ENCODE results near the gene TTLL3. TPM values are rescaled to one million over a fixed set of nuclear protein-coding genes. Genes with fewer than 3 reads are reported as not detected.

TTLL3 gene
- total and polyA plus RNA-seq, 2 of the 8 experiments (the other 6 are each of a cell fraction or from before 2014, with no cell fraction given) = 5.9 to 8.9 TPM

DNA sequence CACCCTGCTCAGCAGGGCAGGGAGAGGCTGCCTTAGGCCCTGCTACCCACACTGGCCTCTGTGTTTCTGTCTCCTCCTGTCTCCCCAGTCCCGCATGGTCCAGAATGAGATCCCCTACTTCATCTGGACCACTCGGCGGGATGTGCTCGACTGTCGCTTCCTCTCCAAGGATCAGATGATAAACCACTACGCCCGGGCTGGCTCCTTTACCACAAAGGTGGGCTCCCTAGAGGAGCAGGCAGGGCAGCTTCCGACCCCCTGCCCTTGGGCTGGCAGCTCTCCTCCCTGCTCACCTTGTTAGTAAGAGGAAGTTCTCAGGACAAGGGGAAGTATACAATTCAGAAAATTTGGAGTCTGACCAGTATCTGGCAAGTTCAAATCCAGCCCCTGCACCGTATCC is 5.9 kb downstream of the TTLL3 start:
- Histone ChIP-seq H2BK15ac (ENCODE audit: low read length) (no peak overlapping the region), H3K14ac (ENCODE audit: insufficient read length) (no peak overlapping the region), H3K18ac (ENCODE audit: extremely low read depth, low read length) (no peak overlapping the region), H3K79me2 (ENCODE audit: control insufficient read depth in 1 of 2, insufficient read depth in 2 of 2, low read length in 2 of 2) (no peaks in the 10 kb centered on the region), H2BK120ac (replicated peaks; ENCODE audit: low read depth, low read length) (no peak overlapping the region), H3K4me3 (ENCODE audit: extremely low read depth in 1 of 4, insufficient read depth in 2 of 4, low read depth in 3 of 4, low read length in 4 of 4) (no peak overlapping the region), H2AFZ (ENCODE audit: low read length) (no peak overlapping the region), H3K23ac (ENCODE audit: insufficient read length) (no peak overlapping the region), H3K23me2 (ENCODE audit: low read depth, low read length) (no peaks in the 10 kb centered on the region; the same call in 1 of the 2 replicates), H2BK5ac (ENCODE audit: low read depth, low read length) (no peak overlapping the region), H4K20me1 (replicated peaks in 1 of 2; ENCODE audit: control insufficient read depth in 1 of 2, insufficient read depth in 2 of 2, low read length in 2 of 2) (no peaks in the 10 kb centered on the region), H4K91ac (replicated peaks; ENCODE audit: insufficient read length, low read length) (no peak overlapping the region), H3K4me2 (ENCODE audit: insufficient read depth in 1 of 2, low read depth in 2 of 2, low read length in 2 of 2) (no peak overlapping the region), H3K9ac (replicated peaks in 1 of 4; ENCODE audit: extremely low read depth in 1 of 4, low read depth in 3 of 4, low read length in 3 of 4) (no peak overlapping the region), H2BK12ac (ENCODE audit: low read depth, low read length) (no peak overlapping the region), H2AK5ac (ENCODE audit: low read depth, low read length) (0 out of 2 replicates have a peak overlapping the region, but pooled peaks have one; percentile 13), H3K79me1 (ENCODE audit: low read depth, low read length) (no peaks in the 10 kb centered on the region), H3K36me3 (ENCODE audit: control insufficient read depth in 2 of 4, insufficient read depth in 4 of 4, low read length in 3 of 4) (no peaks in the 10 kb centered on the region), H3K4ac (replicated peaks; ENCODE audit: insufficient read length, low read depth, low read length) (no peak overlapping the region), H4K8ac (ENCODE audit: extremely low read depth, insufficient read depth, low read length) (no peak overlapping the region), H3K27ac (ENCODE audit: low read depth, low read length) (no peak overlapping the region), H2BK20ac (ENCODE audit: low read length) (no peak overlapping the region), H3K9me3 (ENCODE audit: insufficient read depth in 2 of 2, low read depth in 1 of 2, low read length in 1 of 2) (no peaks in the 10 kb centered on the region), H3K27me3 (replicated peaks in 1 of 4; ENCODE audit: control insufficient read depth in 3 of 4, extremely low read depth in 1 of 4, insufficient read depth in 3 of 4, low read length in 3 of 4) (peaks cover 0 to 5% (median 5%) of the 10 kb centered on the region in 4 experiments; a peak in 4 of 7 replicates), H3K56ac (replicated peaks; ENCODE audit: insufficient read length, low read depth, low read length) (no peak overlapping the region), H4K5ac (ENCODE audit: insufficient read length, low read depth, low read length) (no peak overlapping the region), H3K4me1 (replicated peaks in 1 of 4; ENCODE audit: control insufficient read depth in 3 of 4, insufficient read depth in 4 of 4, low read length in 3 of 4) (no peaks in the 10 kb centered on the region)
- TF ChIP-seq NRF1 (IDR thresholded peaks at IDR 0.05; ENCODE audit: low read depth, low read length) = no peak
- no peak for TF ChIP-seq TEAD4 (IDR thresholded peaks at IDR 0.05; ENCODE audit: low read depth, low read length)
- TF ChIP-seq, protein P1, sequence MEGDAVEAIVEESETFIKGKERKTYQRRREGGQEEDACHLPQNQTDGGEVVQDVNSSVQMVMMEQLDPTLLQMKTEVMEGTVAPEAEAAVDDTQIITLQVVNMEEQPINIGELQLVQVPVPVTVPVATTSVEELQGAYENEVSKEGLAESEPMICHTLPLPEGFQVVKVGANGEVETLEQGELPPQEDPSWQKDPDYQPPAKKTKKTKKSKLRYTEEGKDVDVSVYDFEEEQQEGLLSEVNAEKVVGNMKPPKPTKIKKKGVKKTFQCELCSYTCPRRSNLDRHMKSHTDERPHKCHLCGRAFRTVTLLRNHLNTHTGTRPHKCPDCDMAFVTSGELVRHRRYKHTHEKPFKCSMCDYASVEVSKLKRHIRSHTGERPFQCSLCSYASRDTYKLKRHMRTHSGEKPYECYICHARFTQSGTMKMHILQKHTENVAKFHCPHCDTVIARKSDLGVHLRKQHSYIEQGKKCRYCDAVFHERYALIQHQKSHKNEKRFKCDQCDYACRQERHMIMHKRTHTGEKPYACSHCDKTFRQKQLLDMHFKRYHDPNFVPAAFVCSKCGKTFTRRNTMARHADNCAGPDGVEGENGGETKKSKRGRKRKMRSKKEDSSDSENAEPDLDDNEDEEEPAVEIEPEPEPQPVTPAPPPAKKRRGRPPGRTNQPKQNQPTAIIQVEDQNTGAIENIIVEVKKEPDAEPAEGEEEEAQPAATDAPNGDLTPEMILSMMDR (IDR thresholded peaks at IDR 0.05; ENCODE audit: control extremely low read depth in 1 of 3, insufficient read depth in 1 of 3, low read depth in 1 of 3, low read length in 3 of 3) = no peak
- TF ChIP-seq, protein P2, sequence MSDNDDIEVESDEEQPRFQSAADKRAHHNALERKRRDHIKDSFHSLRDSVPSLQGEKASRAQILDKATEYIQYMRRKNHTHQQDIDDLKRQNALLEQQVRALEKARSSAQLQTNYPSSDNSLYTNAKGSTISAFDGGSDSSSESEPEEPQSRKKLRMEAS (IDR thresholded peaks at IDR 0.05) = no peak
- DNase-seq (ENCODE audit: low read depth in 1 of 2, low spot score in 2 of 2) (no peak), FAIRE-seq (no peak)
- CTCF ChIA-PET (ENCODE audit: partially characterized antibody) = no interaction called here
- 98% methylated on average over 9 of the region's 9 CpGs; no CpG with 5 or more reads in 1 of the 2 experiments for WGBS, 2 experiments (ENCODE audit: extremely low coverage in 1 of 2, insufficient coverage in 1 of 2, insufficient read length in 1 of 2, insufficient replicate concordance in 2 of 2, low coverage in 1 of 2, low lambda C conversion rate in 2 of 2, missing lambda C conversion rate in 1 of 2)
- POLR2A ChIA-PET (ENCODE audit: partially characterized antibody) = no interaction called here

Data from H1 (cell line).